ENCODE results near the gene RAB11A. TPM values are rescaled to one million over a fixed set of nuclear protein-coding genes. Genes with fewer than 3 reads are reported as not detected.

RAB11A gene
- total RNA-seq = 80.1 and 83.2 TPM in 2 replicates
- 158 TPM for total RNA-seq (2013)
- 116 and 126 TPM in 2 replicates for polyA plus RNA-seq
- 71.7 and 87.0 TPM in 2 replicates for polyA minus RNA-seq

- ATAC-seq (ENCODE audit: low read depth) = peak; percentile 92
- Histone ChIP-seq H2AFZ (ENCODE audit: insufficient read depth, low read depth, low read length, poor library complexity, severe bottlenecking) (peak within 1 kb of the TSS; percentile 89), H3K9ac (ENCODE audit: low read length) (peak within 1 kb of the TSS; percentile 87), H3K4me1 (ENCODE audit: control insufficient read depth in 2 of 2, insufficient read depth in 2 of 2, low read length in 2 of 2) (peaks cover 16 to 17% of the 10 kb centered on the region in 2 donors), H3K79me2 (ENCODE audit: control insufficient read depth, insufficient read depth, low read length) (peaks cover 49% of the 10 kb centered on the region), H3K4me3 (ENCODE audit: control extremely low read depth in 1 of 5, extremely low read depth in 1 of 5, insufficient read depth in 1 of 5, low read depth in 2 of 5, low read length in 4 of 5) (peak within 1 kb of the TSS; percentile 79 to 99 (median 89)), H3K9me3 (ENCODE audit: control extremely low read depth in 1 of 3, control insufficient read depth in 2 of 3, insufficient read depth in 1 of 3, low read length in 2 of 3) (no peaks in the 10 kb centered on the region), H3K4me2 (replicated peaks; ENCODE audit: low read depth, low read length, poor library complexity, severe bottlenecking) (peak within 1 kb of the TSS; percentile 93), H4K20me1 (ENCODE audit: control insufficient read depth, insufficient read depth, low read length, poor library complexity, severe bottlenecking) (peaks cover 21% of the 10 kb centered on the region), H3K27ac (ENCODE audit: low read length in 2 of 2) (peak within 1 kb of the TSS; percentile 95 to 96), H3K36me3 (replicated peaks in 1 of 2; ENCODE audit: control extremely low read depth in 1 of 2, control insufficient read depth in 1 of 2, extremely low read depth in 1 of 2, insufficient read depth in 2 of 2, low read length in 1 of 2) (peaks cover under 1 to 5% of the 10 kb centered on the region in 2 experiments), H3K27me3 (replicated peaks in 1 of 4; ENCODE audit: control extremely low read depth in 1 of 4, control insufficient read depth in 3 of 4, insufficient read depth in 4 of 4, low read length in 3 of 4) (no peaks in the 10 kb centered on the region)
- H3K4me3 Mint-ChIP-seq = peak within 1 kb of the TSS; percentile 99
- WGBS (ENCODE audit: insufficient coverage) = under 1% methylated on average over 62 of the region's 62 CpGs
- no peaks in the 10 kb centered on the region for H3K9me3 Mint-ChIP-seq (ENCODE audit: insufficient read depth)
- peak within 1 kb of the TSS; percentile 99 for H3K27ac Mint-ChIP-seq
- ChIA-PET POLR2A (interaction anchor here (0.6 to 1.9 kb wide), 20 partner anchors 12 to 1726 kb away, joined by 3 to 14 read pairs (median 4); partner anchors contain the start of genes DENND4A, DIS3L and INTS14), CTCF (interaction anchor here (0.6 to 5.2 kb wide), 24 partner anchors 10 to 416 kb away, joined by 3 to 45 read pairs (median 4); partner anchors contain the start of genes DENND4A and INTS14)
- intact Hi-C loops (cut with micrococcal nuclease) = loop anchor here (1.0 to 2.0 kb wide), 8 partner anchors 15 to 352 kb away; partner anchors contain the start of genes DENND4A, DPP8 and INTS14
- DNase-seq = peak; percentile 99
- H3K4me1 Mint-ChIP-seq = peaks cover 31% of the 10 kb centered on the region
- H3K27me3 Mint-ChIP-seq = no peaks in the 10 kb centered on the region
- TF ChIP-seq EZH2 (IDR thresholded peaks at IDR 0.05; ENCODE audit: borderline replicate concordance, insufficient read depth, low read depth, low read length, poor library complexity, severe bottlenecking) = no peak
- peak; percentile 59 for TF ChIP-seq CTCF (IDR thresholded peaks at IDR 0.05)
Measured at GRCh38 chr15:65869126-65869953, at the start of gene RAB11A. TSS of gene RAB11A (plus strand) at chr15:65869491. CDS start at chr15:65869586, 95 bp downstream.
